Left forelimb (tissue), 1 donor: ENCODE data around the gene PGM3.
"Not testable (repeated sequence)": the region's sequence is repeated elsewhere in the genome, so short reads cannot be mapped to it uniquely, and the experiment has no call there.

Experiments
- DNase-seq: peaks from one replicate; pipeline ENCODE4 v3.0.0-alpha.2; 2018; ENCODE audit warnings: low spot score

PGM3 gene, protein sequence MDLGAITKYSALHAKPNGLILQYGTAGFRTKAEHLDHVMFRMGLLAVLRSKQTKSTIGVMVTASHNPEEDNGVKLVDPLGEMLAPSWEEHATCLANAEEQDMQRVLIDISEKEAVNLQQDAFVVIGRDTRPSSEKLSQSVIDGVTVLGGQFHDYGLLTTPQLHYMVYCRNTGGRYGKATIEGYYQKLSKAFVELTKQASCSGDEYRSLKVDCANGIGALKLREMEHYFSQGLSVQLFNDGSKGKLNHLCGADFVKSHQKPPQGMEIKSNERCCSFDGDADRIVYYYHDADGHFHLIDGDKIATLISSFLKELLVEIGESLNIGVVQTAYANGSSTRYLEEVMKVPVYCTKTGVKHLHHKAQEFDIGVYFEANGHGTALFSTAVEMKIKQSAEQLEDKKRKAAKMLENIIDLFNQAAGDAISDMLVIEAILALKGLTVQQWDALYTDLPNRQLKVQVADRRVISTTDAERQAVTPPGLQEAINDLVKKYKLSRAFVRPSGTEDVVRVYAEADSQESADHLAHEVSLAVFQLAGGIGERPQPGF

DNA sequence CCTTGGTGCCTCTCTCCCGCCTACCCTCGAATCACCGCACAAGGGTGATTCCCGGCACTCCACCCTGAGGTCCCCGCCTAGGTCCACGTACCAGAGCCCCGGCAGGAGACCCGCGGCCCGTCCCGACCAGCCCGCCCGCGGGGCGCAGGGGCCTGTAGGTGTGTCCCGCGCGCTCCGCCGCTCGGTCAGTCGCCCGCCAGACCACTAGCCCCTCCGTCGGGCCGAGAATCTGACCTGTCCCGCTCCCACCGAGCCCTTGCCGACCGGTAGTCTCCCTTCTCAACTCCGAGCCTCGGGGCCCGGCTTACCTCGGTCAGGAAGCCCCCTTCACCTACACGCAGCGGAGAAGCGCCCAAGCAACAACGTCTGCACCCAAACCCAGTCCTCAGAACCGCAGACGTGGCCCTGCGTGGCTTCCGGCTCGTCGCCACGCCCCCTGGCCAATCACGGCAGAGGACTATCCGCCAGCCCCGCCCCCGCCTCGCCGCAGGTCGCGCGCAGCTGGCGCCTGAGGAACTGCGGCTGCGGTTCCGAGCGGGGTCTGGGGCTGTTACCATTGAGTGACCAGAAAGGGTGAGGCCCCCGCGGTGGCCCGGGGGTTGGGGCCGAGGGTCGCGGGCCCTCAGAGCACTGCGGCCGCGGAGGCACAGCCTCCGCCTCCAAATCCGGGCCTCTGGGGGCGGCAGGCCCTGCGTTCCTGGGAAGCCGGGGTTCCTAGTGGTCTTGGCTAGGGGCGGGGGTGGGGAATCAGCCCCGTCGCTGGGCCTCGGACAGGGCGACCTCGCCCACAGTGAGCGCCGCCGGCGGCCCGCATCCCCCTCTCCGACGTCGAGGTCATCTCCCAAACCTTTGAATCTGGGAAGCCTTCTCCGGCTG lies at the start of gene PGM3, which contains the start of gene RWDD2A:
Gene PGM3 (minus strand): TSS at position 395 of the 876 bp plus-strand sequence. CDS start 2,253 bp downstream, outside the sequence.
Gene RWDD2A (plus strand): TSS at position 487 of the 876 bp plus-strand sequence. CDS start 1,095 bp downstream, outside the sequence.
- peak; percentile 94 for DNase-seq

- DNase-seq: no peak
Observed at GRCh38 chr6:83231146-83231545, 38.1 kb upstream of the PGM3 start.

DNA sequence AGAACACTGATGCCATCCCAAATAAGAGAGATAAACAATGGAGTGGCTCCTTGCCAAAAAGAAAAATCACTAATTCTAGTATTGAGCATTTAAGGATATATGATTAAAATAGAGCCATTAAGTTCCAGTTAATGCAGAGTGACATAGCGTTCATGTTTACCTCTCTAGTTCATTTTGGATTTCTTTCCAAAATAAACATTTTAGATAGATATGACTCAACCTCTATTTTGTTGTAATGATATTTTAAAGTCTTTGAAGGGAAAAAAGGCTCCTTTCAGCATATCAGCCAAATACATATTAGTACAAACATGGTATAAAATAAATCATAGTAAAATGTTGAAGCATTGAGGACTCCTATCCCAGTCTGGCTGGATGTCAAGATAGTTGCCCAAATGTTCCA lies 33.5 kb upstream of the PGM3 start:
- DNase-seq: no peak

- DNase-seq: no peak
Observed at GRCh38 chr6:83221889-83222479, 28.9 kb upstream of the PGM3 start.

DNA sequence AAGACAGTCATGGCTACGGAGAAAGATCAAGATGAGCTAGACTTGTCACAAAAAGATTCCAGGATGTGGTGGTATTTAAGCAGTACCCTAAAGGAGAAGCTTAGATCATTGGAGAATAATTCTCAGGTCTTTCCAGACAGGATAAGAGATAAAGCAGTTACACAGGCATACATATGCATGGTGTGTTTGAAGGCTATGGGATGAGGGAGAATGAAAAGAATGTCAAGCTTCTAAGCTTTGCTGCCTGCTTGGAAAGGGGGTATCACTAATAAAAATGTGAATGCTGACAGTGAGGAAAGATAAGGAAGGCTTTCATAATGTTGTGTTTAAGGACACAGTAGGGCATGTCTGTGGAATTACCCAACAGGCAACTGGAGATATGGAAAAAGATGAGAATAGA lies 28.2 kb upstream of the PGM3 start:
- no peak for DNase-seq

DNA sequence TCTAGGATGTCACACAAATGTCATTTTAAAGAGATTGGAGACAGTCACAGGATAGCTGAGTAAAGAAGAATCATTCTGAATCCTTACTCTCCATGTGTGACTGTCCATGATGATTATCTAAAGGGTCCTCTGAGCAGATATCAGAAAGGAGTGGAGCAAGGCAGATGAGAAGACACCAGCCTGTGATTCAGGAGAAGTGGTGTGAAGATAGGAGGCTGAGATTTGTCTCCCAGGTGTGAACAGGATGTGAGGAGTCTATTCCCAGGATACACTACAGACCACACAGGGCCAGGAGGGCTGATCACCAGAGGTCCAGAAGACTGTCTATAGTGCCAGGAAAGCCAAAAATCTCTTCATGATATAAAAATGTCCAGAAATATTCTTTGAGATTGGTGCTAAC lies 27.1 kb upstream of the PGM3 start:
- DNase-seq: no peak

DNA sequence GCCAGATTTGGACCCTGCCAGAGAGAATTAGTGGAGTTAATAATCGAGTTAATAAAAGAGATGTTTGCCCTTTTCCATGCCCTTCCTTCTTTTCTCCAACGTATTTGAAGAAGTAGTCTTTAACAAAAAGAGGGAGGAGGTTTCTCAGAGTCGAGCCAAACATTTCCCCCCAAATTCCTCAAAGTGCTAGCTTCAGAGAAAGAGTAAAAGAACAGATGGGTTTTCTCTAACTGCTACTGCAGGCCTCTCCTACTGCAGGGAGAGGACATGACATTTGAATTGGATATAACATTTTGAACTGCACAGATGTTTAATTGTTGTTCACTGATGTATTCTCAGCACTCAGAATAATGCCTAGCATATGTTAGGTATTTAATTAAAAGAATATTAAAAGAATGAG lies 25.6 kb upstream of the PGM3 start:
- DNase-seq: no peak

- no peak for DNase-seq
Observed at GRCh38 chr6:83216806-83217205, 23.7 kb upstream of the PGM3 start.

GRCh38 chr6:83215131-83216047 lies 22.3 kb upstream of the PGM3 start:
- DNase-seq: peak; percentile 68

GRCh38 chr6:83202031-83202430 lies 9.0 kb upstream of the PGM3 start:
- DNase-seq: no peak

DNA sequence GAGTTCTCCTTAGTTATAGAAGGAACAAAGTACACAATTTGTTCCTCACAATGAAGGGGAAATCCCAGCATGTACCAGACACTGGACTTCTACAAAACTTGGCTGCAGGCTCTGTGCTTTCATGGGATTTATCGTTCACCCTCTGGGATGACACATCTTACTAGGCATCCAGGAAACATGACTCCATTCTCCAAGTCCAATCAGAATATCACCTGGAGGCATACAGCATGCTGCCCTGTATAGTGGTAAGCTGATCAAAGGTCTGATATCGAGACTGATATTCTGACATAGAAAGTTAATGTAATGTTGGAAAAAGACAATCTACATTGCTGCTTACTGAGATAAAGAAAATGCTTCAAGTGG lies 6.8 kb upstream of the PGM3 start:
- DNase-seq: no peak

DNA sequence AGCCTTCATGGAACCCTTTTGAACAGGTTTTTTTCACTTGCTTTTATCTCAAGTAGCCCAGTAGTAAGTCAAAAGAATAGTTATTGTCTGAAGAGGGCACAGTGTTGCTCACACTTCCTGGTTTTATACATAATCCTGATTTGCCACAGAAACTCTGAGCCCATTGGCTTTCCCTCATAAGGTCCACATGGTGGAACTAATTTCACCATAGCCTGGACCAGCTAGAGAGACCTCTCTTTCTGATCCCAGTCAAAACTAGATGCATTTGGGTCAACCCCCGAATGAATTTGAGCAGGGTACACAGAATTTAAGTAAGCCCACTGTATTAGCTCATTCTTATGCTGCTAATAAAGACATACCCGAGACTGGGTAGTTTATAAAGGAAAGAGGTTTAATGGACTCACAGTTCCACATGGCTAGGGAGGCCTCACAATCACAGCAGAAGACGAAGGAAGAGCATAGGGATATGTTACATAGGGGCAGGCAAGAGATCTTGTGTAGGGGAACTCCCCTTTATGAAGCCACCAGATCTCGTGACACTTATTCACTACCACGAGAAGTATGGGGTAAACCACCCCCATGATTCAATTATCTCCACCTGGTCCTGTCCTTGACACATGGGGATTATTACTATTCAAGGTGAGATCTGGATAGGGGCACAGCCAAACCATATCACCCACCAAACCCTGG lies 6.3 kb upstream of the PGM3 start:
- no peak for DNase-seq

DNA sequence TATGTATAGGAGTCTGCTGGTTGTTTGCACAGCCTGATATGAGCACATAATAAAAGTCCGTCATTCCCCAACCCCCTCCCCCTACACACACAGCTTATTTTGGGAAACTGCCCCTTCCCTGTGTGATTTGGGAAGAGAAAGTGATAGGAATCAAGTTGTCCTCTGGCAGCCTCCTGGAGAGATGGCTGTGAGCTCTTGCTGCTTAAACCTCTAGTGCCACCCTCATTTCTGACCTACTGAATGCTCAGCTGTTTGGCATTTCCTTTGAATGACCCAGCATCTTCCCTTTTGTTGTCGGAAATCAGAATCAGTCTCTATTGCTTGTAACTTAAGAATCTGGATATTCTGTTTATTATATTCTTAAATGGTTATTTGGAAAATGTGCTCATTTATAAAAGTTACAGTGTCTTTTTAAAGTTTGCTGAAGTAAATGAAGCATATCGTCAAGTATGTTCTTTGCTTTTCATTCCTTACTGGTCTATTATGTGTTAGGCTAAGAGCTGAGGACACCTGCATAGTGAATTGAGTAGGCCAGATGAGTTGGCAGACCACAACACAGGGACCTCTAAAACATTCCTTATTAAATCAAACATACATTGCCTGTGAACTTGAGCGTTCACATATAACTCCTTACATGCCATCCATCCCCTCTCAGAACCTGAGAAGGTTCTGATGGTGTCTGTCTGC lies 5.6 kb upstream of the PGM3 start:
- DNase-seq: no peak

- peak; percentile 73 for DNase-seq
Observed at GRCh38 chr6:83193747-83194566, 892 bp upstream of the PGM3 start.

DNA sequence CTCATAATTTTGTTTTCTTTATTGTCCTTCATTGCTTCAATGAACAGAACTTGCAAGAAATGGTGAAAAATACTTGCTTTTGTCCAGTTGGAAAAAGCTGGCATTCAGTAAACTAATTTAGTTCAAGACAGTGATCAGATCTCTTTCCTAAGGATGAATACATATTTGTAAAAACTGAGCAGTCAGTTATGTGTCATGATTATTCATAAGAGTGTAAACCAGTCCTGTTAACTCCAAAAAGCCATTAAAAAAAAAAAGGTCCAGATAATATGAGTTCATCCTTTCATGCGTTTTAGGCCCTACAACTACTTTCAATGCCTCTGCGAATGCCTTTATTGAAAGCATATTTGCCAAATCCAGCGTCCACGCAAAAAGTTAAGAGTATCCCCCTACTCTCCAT lies 609 bp downstream of the PGM3 start:
- no peak for DNase-seq

DNA sequence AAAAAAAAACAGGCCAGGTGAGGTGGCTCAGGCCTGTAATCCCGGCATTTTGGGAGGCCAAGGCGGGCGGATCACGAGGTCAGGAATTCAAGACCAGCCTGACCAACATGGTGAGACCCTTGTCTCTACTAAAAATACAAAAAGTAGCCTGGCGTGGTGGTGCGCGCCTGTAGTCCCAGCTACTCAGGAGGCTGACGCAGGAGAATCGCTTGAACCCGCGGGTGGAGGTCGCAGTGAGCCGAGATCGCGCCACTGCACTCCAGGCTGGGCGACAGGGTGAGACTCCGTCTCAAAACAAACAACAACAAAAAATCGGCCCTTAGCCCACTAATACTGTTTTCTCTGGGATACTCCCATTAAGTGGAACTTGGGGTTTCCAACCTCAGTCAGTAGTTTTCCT lies 1.1 kb downstream of the PGM3 start:
- not testable (repeated sequence) for DNase-seq

GRCh38 chr6:83190626-83191025 lies 2.4 kb downstream of the PGM3 start:
- DNase-seq: no peak

DNA sequence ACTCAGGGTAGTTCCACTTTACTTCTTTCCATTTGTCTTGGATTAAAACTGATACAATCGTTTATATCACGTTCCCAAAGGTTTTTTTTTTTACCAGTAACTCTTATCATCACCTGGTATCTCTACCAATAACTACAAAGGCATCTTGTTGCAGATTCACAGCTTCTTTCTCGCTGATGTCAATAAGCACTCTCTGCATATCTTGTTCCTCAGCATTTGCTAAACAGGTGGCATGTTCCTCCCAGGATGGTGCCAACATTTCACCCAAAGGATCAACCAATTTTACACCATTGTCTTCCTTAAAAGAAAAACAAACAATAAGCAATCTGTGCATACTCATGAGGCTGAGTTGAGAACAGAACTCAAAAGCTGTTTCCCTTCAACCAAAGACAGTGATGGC lies 4.6 kb downstream of the PGM3 start:
- DNase-seq: no peak

DNA sequence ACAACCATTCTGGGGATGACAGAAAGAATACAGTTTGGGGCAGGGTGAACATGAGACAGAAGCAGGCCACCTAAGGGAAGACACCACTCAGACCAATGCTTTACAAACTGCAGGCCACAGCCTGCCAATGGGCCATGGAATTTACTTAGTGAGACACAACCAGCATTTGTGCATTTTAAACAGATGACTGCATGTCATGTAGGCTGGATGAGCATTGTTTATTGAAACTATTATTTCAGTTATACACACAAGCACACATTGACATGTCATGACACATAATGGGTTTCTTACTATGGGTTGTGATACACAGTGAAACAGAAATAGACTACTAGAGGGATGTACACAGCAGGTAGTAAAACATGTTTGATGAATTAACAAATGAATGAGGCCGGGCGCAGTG lies 8.0 kb downstream of the PGM3 start:
- no peak for DNase-seq
